HCT116 (cell line): ENCODE data around the gene DENND10. TPM values are rescaled to one million over a fixed set of nuclear protein-coding genes. Genes with fewer than 3 reads are reported as not detected.

Experiments
- ATAC-seq: fragments of 200-7000 bp; cut with Tn5 transposase; 2 replicates; pipeline ENCODE4 v1.9.1; 2020; ENCODE audit warnings: mild to moderate bottlenecking, moderate library complexity
- BruUV-seq: library from RNA; stranded (reverse); fragments of 400-500 nt; replicated peaks from 2 replicates; lab custom pipeline; 2021; lab: Mats Ljungman, UMichigan
- CTCF ChIA-PET: fragments of 300-600 bp; sonication (Branson Sonifier 250); formaldehyde crosslinking; loops from one replicate; lab custom pipeline; 2021; ENCODE audit warnings: antibody characterized with exemption; lab: Charles Lee
- POLR2A ChIA-PET: fragments of 300-600, 350-600 bp; sonication (Branson Sonifier 250); formaldehyde crosslinking; loops from one replicate; lab custom pipeline; 2021; ENCODE audit warnings: antibody characterized with exemption; lab: Charles Lee
- RAD21 ChIA-PET, 2 experiments: fragments of 300-600 bp; sonication (Branson Sonifier 250); formaldehyde crosslinking; loops; one replicate each; lab custom pipeline; 2023; ENCODE audit warnings: low total read pairs in 2 of 2; ENCODE audit not compliant: uncharacterized antibody in 2 of 2, unreplicated experiment in 2 of 2, low non-redundant PET in 1 of 2; lab: Charles Lee
- DNase-seq: peaks from one replicate; pipeline ENCODE4 v3.0.0-alpha.2; 2010; ENCODE audit warnings: low read depth, low spot score
- H2AFZ ChIP-seq: fragments of 200-600 bp; shearing (Covaris generic), sonication (generic); 2 replicates; pipeline ENCODE4 v1.6.1; 2017; ENCODE audit warnings: low read depth, mixed run types, mixed read lengths, antibody characterized with exemption, low read length; ENCODE audit not compliant: poor library complexity, severe bottlenecking
- H3K27ac ChIP-seq: 2 replicates; pipeline ENCODE4 v1.5.1; 2012; ENCODE audit warnings: low read depth, low read length
- H3K27me3 ChIP-seq: fragments of 200-600 bp; sonication (generic); 2 replicates; pipeline ENCODE4 v1.6.1; 2016; ENCODE audit warnings: mixed run types, low read length, mixed read lengths; ENCODE audit not compliant: insufficient read depth
- H3K36me3 ChIP-seq, 2 experiments: fragments of 200-500 bp in 1 of 2; fragments of 200-600 bp in 1 of 2; sonication (Bioruptor generic) in 1 of 2; sonication (generic) in 1 of 2; 2 replicates each; pipeline versions ENCODE4 v1.5.1 to v1.6.1; 2014 to 2016; ENCODE audit warnings: low read length in 2 of 2, inconsistent platforms in 1 of 2, mixed read lengths in 1 of 2, mixed run types in 1 of 2; ENCODE audit not compliant: insufficient read depth in 2 of 2, control insufficient read depth in 1 of 2
- H3K4me1 ChIP-seq, 2 experiments: fragments of 200-600 bp in 1 of 2; sonication (generic) in 1 of 2; 2 replicates each; pipeline versions ENCODE4 v1.5.1 to v1.6.1; 2012 to 2017; ENCODE audit warnings: low read length in 2 of 2, inconsistent platforms in 1 of 2, mild to moderate bottlenecking in 1 of 2, mixed read lengths in 1 of 2, mixed run types in 1 of 2, moderate library complexity in 1 of 2; ENCODE audit not compliant: insufficient read depth in 2 of 2, control insufficient read depth in 1 of 2
- H3K4me2 ChIP-seq: fragments of 200-600 bp; sonication (generic); 2 replicates; pipeline ENCODE4 v1.6.1; 2017; ENCODE audit warnings: mixed run types, low read length, mixed read lengths
- H3K4me3 ChIP-seq, 2 experiments: fragments of 200-600 bp in 1 of 2; sonication (generic) in 1 of 2; replicated peaks in 1 of 2; 2 replicates each; pipeline ENCODE4 v1.5.1; 2011 to 2016; ENCODE audit warnings: low read length in 2 of 2, control low read depth in 1 of 2, low read depth in 1 of 2, mild to moderate bottlenecking in 1 of 2, mixed read lengths in 1 of 2, mixed run types in 1 of 2
- H3K79me2 ChIP-seq: fragments of 200-600 bp; sonication (generic); 2 replicates; pipeline ENCODE4 v1.6.1; 2017; ENCODE audit warnings: mild to moderate bottlenecking, mixed run types, low read length, moderate library complexity, mixed read lengths; ENCODE audit not compliant: insufficient read depth
- H3K9ac ChIP-seq: fragments of 200-600 bp; sonication (generic); 2 replicates; pipeline ENCODE4 v1.6.1; 2016; ENCODE audit warnings: low read length, mixed read lengths
- H3K9me2 ChIP-seq: fragments of 200-600 bp; sonication (generic), shearing (Covaris generic); 2 replicates; pipeline ENCODE4 v1.6.1; 2017; ENCODE audit warnings: mixed run types, mild to moderate bottlenecking, moderate library complexity; ENCODE audit not compliant: insufficient read depth
- H3K9me3 ChIP-seq, 2 experiments: fragments of 200-500 bp in 1 of 2; fragments of 200-600 bp in 1 of 2; sonication (Bioruptor generic) in 1 of 2; sonication (generic) in 1 of 2; 2 replicates each; pipeline ENCODE4 v1.6.1; 2014 to 2017; ENCODE audit warnings: low read length in 2 of 2, mixed read lengths in 2 of 2, inconsistent platforms in 1 of 2, low read depth in 1 of 2, mild to moderate bottlenecking in 1 of 2, mixed run types in 1 of 2, moderate library complexity in 1 of 2; ENCODE audit not compliant: control insufficient read depth in 1 of 2, insufficient read depth in 1 of 2
- H4K20me1 ChIP-seq: fragments of 200-600 bp; sonication (generic), shearing (Covaris generic); 2 replicates; pipeline ENCODE4 v1.6.1; 2017; ENCODE audit warnings: mixed run types, mild to moderate bottlenecking, moderate library complexity; ENCODE audit not compliant: insufficient read depth
- CBX3 ChIP-seq: IDR thresholded peaks from 2 replicates; pipeline ENCODE4 v1.6.1; 2012; ENCODE audit warnings: low read depth
- CEBPB ChIP-seq: IDR thresholded peaks from 2 replicates; pipeline ENCODE4 v1.6.1; 2012; ENCODE audit warnings: low read depth
- CTCF ChIP-seq, 3 experiments: fragments of 200-600 bp in 1 of 3; sonication (generic) in 1 of 3; IDR thresholded peaks in 2 of 3; conservative IDR thresholded peaks in 1 of 3; 2 replicates each; pipeline ENCODE4 v1.5.1; 2012 to 2017; ENCODE audit warnings: low read depth in 2 of 3, low read length in 2 of 3, antibody characterized with exemption in 1 of 3, borderline replicate concordance in 1 of 3, control low read depth in 1 of 3, mild to moderate bottlenecking in 1 of 3, mixed read lengths in 1 of 3, mixed run types in 1 of 3, moderate library complexity in 1 of 3; ENCODE audit not compliant: insufficient read depth in 1 of 3
- EGR1 ChIP-seq: IDR thresholded peaks from 2 replicates; pipeline ENCODE4 v1.6.1; 2012; ENCODE audit warnings: low read depth
- EZH2 ChIP-seq: fragments of 200-600 bp; sonication (generic); IDR thresholded peaks from 2 replicates; pipeline ENCODE4 v1.6.1; 2017; ENCODE audit warnings: antibody characterized with exemption, mixed run types
- EZH2phosphoT487 ChIP-seq: fragments of 200-600 bp; IDR thresholded peaks from 2 replicates; pipeline ENCODE4 v1.6.1; 2018; ENCODE audit warnings: antibody characterized with exemption, borderline replicate concordance
- FOSL1 ChIP-seq: IDR thresholded peaks from 2 replicates; pipeline ENCODE4 v1.6.1; 2012; ENCODE audit warnings: low read depth
- JUND ChIP-seq: IDR thresholded peaks from 2 replicates; pipeline ENCODE4 v1.6.1; 2012
- MAX ChIP-seq: IDR thresholded peaks from 2 replicates; pipeline ENCODE4 v1.6.1; 2012
- REST ChIP-seq: IDR thresholded peaks from 2 replicates; pipeline ENCODE4 v1.6.1; 2012; ENCODE audit warnings: low read depth
- SIN3A ChIP-seq: IDR thresholded peaks from 2 replicates; pipeline ENCODE4 v1.6.1; 2012; ENCODE audit warnings: low read depth
- SRF ChIP-seq: IDR thresholded peaks from 2 replicates; pipeline ENCODE4 v1.6.1; 2012; ENCODE audit warnings: low read depth
- TCF7L2 ChIP-seq: IDR thresholded peaks from 2 replicates; pipeline ENCODE4 v1.7.0; 2011; ENCODE audit warnings: borderline replicate concordance, inconsistent platforms; ENCODE audit not compliant: insufficient read depth, insufficient read length; ENCODE audit errors: extremely low read depth
- ZFX ChIP-seq: fragments of 450-650 bp; IDR thresholded peaks from 2 replicates; pipeline ENCODE4 v1.6.1; 2017
- ZNF274 ChIP-seq: fragments of 200-500 bp; sonication (Bioruptor generic); IDR thresholded peaks from 2 replicates; pipeline ENCODE4 v1.6.1; 2014; ENCODE audit warnings: mild to moderate bottlenecking, low read depth, low read length, inconsistent platforms
- intact Hi-C: fragments of 100-400 bp; cut with micrococcal nuclease; formaldehyde crosslinking; loops from 2 replicates; pipeline ENCODE4 v1.10.0; 2022
- total RNA-seq: library from RNA; stranded (reverse); gene quantifications from one replicate; pipeline ENCODE4 v1.2.1, GENCODE V29; 2021; ENCODE audit not compliant: unreplicated experiment

Gene DENND10
- total RNA-seq, 1 experiment from 2014 or later = 47.5 TPM

- Histone ChIP-seq H3K4me1 (peaks cover 5 to 8% of the 10 kb centered on the region in 2 experiments; a peak in 3 of 4 replicates), H3K36me3 (no peaks in the 10 kb centered on the region), H3K9me3 (no peaks in the 10 kb centered on the region), H3K27ac (no peak overlapping the region), H3K79me2 (no peaks in the 10 kb centered on the region), H3K27me3 (no peaks in the 10 kb centered on the region), H3K4me3 (no peak overlapping the region), H4K20me1 (no peaks in the 10 kb centered on the region), H3K9ac (no peak overlapping the region), H2AFZ (no peak overlapping the region), H3K4me2 (no peak overlapping the region), H3K9me2 (no peaks in the 10 kb centered on the region)
- TF ChIP-seq JUND (no peak), FOSL1 (no peak), REST (no peak), CBX3 (no peak), EGR1 (no peak), EZH2phosphoT487 (no peak), ZNF274 (no peak), CEBPB (no peak), SRF (no peak), TCF7L2 (no peak), MAX (no peak), EZH2 (no peak), ZFX (no peak), SIN3A (no peak), CTCF (IDR thresholded peaks at IDR 0.05 in 2 of 3, conservative IDR thresholded peaks at IDR 0.05 in 1 of 3; ENCODE audit: borderline replicate concordance in 1 of 3, insufficient read depth in 1 of 3, low read depth in 2 of 3, low read length in 2 of 3) (no peak)
- ChIA-PET POLR2A (no interaction called here), RAD21 (no interaction called here), CTCF (no interaction called here)
- DNase-seq (no peak), ATAC-seq (no peak)
- no TSS peak for BruUV-seq
- intact Hi-C loops = no loop called here
These were observed 79.9 kb downstream of the DENND10 start for GRCh38 chr10:119183664-119184412.
